HepG2 (cell line): ENCODE measurements around the gene CAVIN2. TPM values are rescaled to one million over a fixed set of nuclear protein-coding genes. Genes with fewer than 3 reads are reported as not detected.

Experiments
- ATAC-seq: fragments of 200-7000 bp; cut with Tn5 transposase; 3 replicates; pipeline ENCODE4 v1.9.1; 2020; ENCODE audit warnings: mild to moderate bottlenecking, moderate library complexity
- BruUV-seq: library from RNA; stranded (reverse); fragments of 400-500 nt; replicated peaks from 2 replicates; lab custom pipeline; 2021; lab: Mats Ljungman, UMichigan
- CTCF ChIA-PET: fragments of 300-600 bp; formaldehyde crosslinking; extraction: SDS; loops from one replicate; lab custom pipeline; 2021; ENCODE audit warnings: low total read pairs, inconsistent platforms, low intra/inter-chr PET ratio; lab: Yijun Ruan, JAX
- POLR2A ChIA-PET: fragments of 350-600 bp; sonication (Branson Sonifier 250); formaldehyde crosslinking; loops from one replicate; lab custom pipeline; 2020; ENCODE audit warnings: antibody characterized with exemption, inconsistent platforms; lab: Yijun Ruan, JAX
- DNase-seq: peaks from one replicate; pipeline ENCODE4 v3.0.0-alpha.2; 2015; ENCODE audit warnings: low spot score
- FAIRE-seq: peaks from 3 replicates; lab custom pipeline; 2011; peaks lifted over from hg19 to GRCh38; lab: Jason Lieb, UNC
- H2AFZ ChIP-seq: one replicate; pipeline ENCODE4 v1.6.1; 2011; ENCODE audit warnings: low read length, inconsistent platforms
- H3K27ac ChIP-seq: fragments of 300-600 bp; 3 replicates; pipeline ENCODE4 v1.8.0; 2011; ENCODE audit warnings: mixed run types, mild to moderate bottlenecking, mixed read lengths, low read length, inconsistent platforms; ENCODE audit not compliant: insufficient read depth; ENCODE audit errors: extremely low read length
- H3K27me3 ChIP-seq, 2 experiments: fragments of 200-600 bp in 1 of 2; 2 replicates in 1 of 2; 3 replicates in 1 of 2; pipeline versions ENCODE4 v1.6.0 to v1.8.0; 2011; ENCODE audit warnings: low read length in 2 of 2, mild to moderate bottlenecking in 2 of 2, moderate library complexity in 2 of 2, inconsistent platforms in 1 of 2; ENCODE audit not compliant: insufficient read depth in 2 of 2, control insufficient read depth in 1 of 2
- H3K36me3 ChIP-seq, 2 experiments: fragments of 200-600 bp in 1 of 2; replicated peaks in 1 of 2; 2 replicates in 1 of 2; 3 replicates in 1 of 2; pipeline versions ENCODE4 v1.5.1 to v1.8.0; 2011; ENCODE audit warnings: low read length in 2 of 2, inconsistent platforms in 1 of 2; ENCODE audit not compliant: insufficient read depth in 2 of 2, control insufficient read depth in 1 of 2
- H3K4me1 ChIP-seq: 2 replicates; pipeline ENCODE4 v1.5.1; 2012; ENCODE audit warnings: low read length, inconsistent platforms; ENCODE audit not compliant: insufficient read depth
- H3K4me2 ChIP-seq: 2 replicates; pipeline ENCODE4 v1.6.0; 2011; ENCODE audit warnings: low read depth, low read length, inconsistent platforms
- H3K4me3 ChIP-seq, 3 experiments: fragments of 200-600 bp in 1 of 3; sonication (generic), shearing (Covaris generic) in 1 of 3; replicated peaks in 1 of 3; 2 replicates each; pipeline ENCODE4 v1.5.1; 2011 to 2016; ENCODE audit warnings: low read length in 3 of 3, inconsistent platforms in 2 of 3, low read depth in 2 of 3, mild to moderate bottlenecking in 2 of 3, control low read depth in 1 of 3, mixed read lengths in 1 of 3; ENCODE audit not compliant: insufficient read depth in 1 of 3
- H3K79me2 ChIP-seq: one replicate; pipeline ENCODE4 v1.6.1; 2011; ENCODE audit warnings: low read length, inconsistent platforms; ENCODE audit not compliant: insufficient read depth
- H3K9ac ChIP-seq: 2 replicates; pipeline ENCODE4 v1.6.0; 2011; ENCODE audit warnings: mild to moderate bottlenecking, low read depth, low read length, inconsistent platforms; ENCODE audit not compliant: insufficient read depth
- H3K9me3 ChIP-seq: 2 replicates; pipeline ENCODE4 v1.5.1; 2012; ENCODE audit warnings: mild to moderate bottlenecking, low read length
- H4K20me1 ChIP-seq: 2 replicates; pipeline ENCODE4 v1.6.0; 2011; ENCODE audit warnings: inconsistent platforms, mild to moderate bottlenecking, low read length, moderate library complexity; ENCODE audit not compliant: insufficient read depth
- CEBPZ ChIP-seq: IDR thresholded peaks from 2 replicates; pipeline ENCODE4 v1.6.1; 2012; ENCODE audit warnings: low read length, improper control_type of control experiment
- FOSL1 ChIP-seq: sonication (generic); formaldehyde crosslinking; IDR thresholded peaks from 2 replicates; pipeline ENCODE4 v1.9.0; 2021; ENCODE audit warnings: missing genetic modification reagents, borderline replicate concordance
- GTF3A ChIP-seq: sonication (generic); formaldehyde crosslinking; conservative IDR thresholded peaks from 2 replicates; pipeline ENCODE4 v1.4.0; 2020; ENCODE audit warnings: mild to moderate bottlenecking, missing genetic modification reagents
- MLXIP ChIP-seq: sonication (generic); formaldehyde crosslinking; IDR thresholded peaks from 2 replicates; pipeline ENCODE4 v1.9.0; 2021; ENCODE audit warnings: missing genetic modification reagents, borderline replicate concordance
- MTF1 ChIP-seq: sonication (generic); formaldehyde crosslinking; IDR thresholded peaks from 2 replicates; pipeline ENCODE4 v1.5.0; 2020; ENCODE audit warnings: missing genetic modification reagents
- POLR2AphosphoS2 ChIP-seq: IDR thresholded peaks from 2 replicates; pipeline ENCODE4 v1.6.1; 2011; ENCODE audit warnings: low read depth, low read length, improper control_type of control experiment
- U2AF1 ChIP-seq: fragments of 200-400 bp; formaldehyde crosslinking; optimal IDR thresholded peaks from 2 replicates; pipeline ENCODE3; 2017; ENCODE audit warnings: mild to moderate bottlenecking, low read depth, low read length
- ZNF383 ChIP-seq: sonication (generic); formaldehyde crosslinking; IDR thresholded peaks from 2 replicates; pipeline ENCODE4 v1.4.0; 2020; ENCODE audit warnings: missing genetic modification reagents, mild to moderate bottlenecking, borderline replicate concordance
- ZNF746 ChIP-seq: sonication (generic); formaldehyde crosslinking; IDR thresholded peaks from 2 replicates; pipeline ENCODE4 v1.8.0; 2022; ENCODE audit warnings: mild to moderate bottlenecking, missing genetic modification reagents
- WGBS: methylation state at CpG from one replicate; pipeline ENCODE4 v1.1.6; 2017; ENCODE audit warnings: low lambda C conversion rate; 5-methylcytosine and 5-hydroxymethylcytosine counted together
- in situ Hi-C: cut with HindIII; loops from 2 replicates; pipeline ENCODE4 v1.10.0; 2017; ENCODE audit warnings: low pct_unique_long_range_greater_than_20kb; ENCODE audit not compliant: extremely low pct_ligation_motif_present
- intact Hi-C: fragments of 100-400 bp; cut with micrococcal nuclease; formaldehyde crosslinking; loops from one replicate; pipeline ENCODE4 v1.10.0; 2022; ENCODE audit not compliant: unreplicated experiment
- polyA plus RNA-seq, 8 experiments: library from polyadenylated mRNA; depleted of rRNA in 3 of 8; stranded (reverse) in 7 of 8; unstranded in 1 of 8; fragments of >200 nt; fragmentation: Illumina TruSeq in 4 of 8; extraction: Trizol in 4 of 8; gene quantifications; 2 replicates each; pipeline versions ENCODE4 v1.2.1 to v1.2.3, GENCODE V29; 2011 to 2016; ENCODE audit warnings: low read depth in 4 of 8, missing spikeins in 1 of 8, mixed read lengths in 1 of 8; ENCODE audit not compliant: insufficient read depth in 1 of 8
- total RNA-seq, 5 experiments: library from RNA; depleted of rRNA; stranded (reverse); fragments of >200 nt; fragmentation: Illumina TruSeq; extraction: Trizol; gene quantifications; 2 replicates each; pipeline ENCODE4 v1.2.3, GENCODE V29; 2016; ENCODE audit warnings: low read depth in 1 of 5
- TF ChIP-seq, protein P1 (sequence below): sonication (generic); formaldehyde crosslinking; conservative IDR thresholded peaks from 2 replicates; pipeline ENCODE4 v1.4.0; 2020; ENCODE audit warnings: missing genetic modification reagents
- TF ChIP-seq, protein P2 (sequence below): sonication (generic); formaldehyde crosslinking; IDR thresholded peaks from 2 replicates; pipeline ENCODE4 v1.4.0; 2020; ENCODE audit warnings: missing genetic modification reagents, borderline replicate concordance

The CAVIN2 gene
- total and polyA plus RNA-seq, 2 of the 13 experiments (the other 11 are each of a cell fraction or from before 2014, with no cell fraction given) = 7.6 to 38.8 TPM

GRCh38 chr2:191797500-191797899 lies 49.4 kb downstream of the CAVIN2 start (continued):
- TF ChIP-seq, protein P1, sequence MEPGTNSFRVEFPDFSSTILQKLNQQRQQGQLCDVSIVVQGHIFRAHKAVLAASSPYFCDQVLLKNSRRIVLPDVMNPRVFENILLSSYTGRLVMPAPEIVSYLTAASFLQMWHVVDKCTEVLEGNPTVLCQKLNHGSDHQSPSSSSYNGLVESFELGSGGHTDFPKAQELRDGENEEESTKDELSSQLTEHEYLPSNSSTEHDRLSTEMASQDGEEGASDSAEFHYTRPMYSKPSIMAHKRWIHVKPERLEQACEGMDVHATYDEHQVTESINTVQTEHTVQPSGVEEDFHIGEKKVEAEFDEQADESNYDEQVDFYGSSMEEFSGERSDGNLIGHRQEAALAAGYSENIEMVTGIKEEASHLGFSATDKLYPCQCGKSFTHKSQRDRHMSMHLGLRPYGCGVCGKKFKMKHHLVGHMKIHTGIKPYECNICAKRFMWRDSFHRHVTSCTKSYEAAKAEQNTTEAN (CRISPR knock-in tag) = no peak

DNA sequence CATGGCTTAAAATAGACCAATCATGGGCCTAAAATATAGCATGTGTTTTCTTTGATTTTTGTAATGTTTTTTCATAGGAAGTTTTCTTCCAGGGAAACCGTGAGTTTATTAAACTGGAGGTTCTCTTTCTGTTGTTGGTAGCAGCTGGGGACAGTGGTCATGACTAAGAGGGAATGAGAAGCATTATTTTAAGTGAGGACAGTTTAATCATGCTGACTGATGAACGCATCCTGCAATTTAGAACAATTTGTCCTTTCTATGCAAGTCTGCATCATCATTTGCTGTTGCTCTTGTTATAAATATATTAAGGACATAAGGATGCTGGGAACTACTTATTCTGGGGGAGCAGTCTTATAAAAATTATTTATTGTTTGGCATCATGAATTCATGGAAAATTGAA lies 51.2 kb downstream of the CAVIN2 start:
- CTCF ChIA-PET = no interaction called here
- Histone ChIP-seq H2AFZ (no peak overlapping the region), H3K9ac (no peak overlapping the region), H3K27me3 (no peaks in the 10 kb centered on the region; a peak in 2 of 5 replicates), H3K36me3 (no peaks in the 10 kb centered on the region), H3K4me2 (no peak overlapping the region), H3K27ac (no peak overlapping the region), H4K20me1 (no peaks in the 10 kb centered on the region), H3K4me3 (no peak overlapping the region), H3K4me1 (no peaks in the 10 kb centered on the region), H3K9me3 (no peaks in the 10 kb centered on the region), H3K79me2 (no peaks in the 10 kb centered on the region)
- DNase-seq = no peak
- intact Hi-C loops = no loop called here
- in situ Hi-C loops = no loop called here
- POLR2A ChIA-PET = no interaction called here
- FAIRE-seq = no peak
- BruUV-seq = no TSS peak
- 1% methylated on average over 2 of the region's 2 CpGs for WGBS
- no peak for ATAC-seq
- TF ChIP-seq FOSL1 (no peak), ZNF746 (CRISPR knock-in tag) (no peak), MLXIP (no peak), POLR2AphosphoS2 (no peak), U2AF1 (no peak), MTF1 (CRISPR knock-in tag) (no peak), ZNF383 (CRISPR knock-in tag) (no peak), GTF3A (no peak), CEBPZ (no peak)
- TF ChIP-seq, protein P2, sequence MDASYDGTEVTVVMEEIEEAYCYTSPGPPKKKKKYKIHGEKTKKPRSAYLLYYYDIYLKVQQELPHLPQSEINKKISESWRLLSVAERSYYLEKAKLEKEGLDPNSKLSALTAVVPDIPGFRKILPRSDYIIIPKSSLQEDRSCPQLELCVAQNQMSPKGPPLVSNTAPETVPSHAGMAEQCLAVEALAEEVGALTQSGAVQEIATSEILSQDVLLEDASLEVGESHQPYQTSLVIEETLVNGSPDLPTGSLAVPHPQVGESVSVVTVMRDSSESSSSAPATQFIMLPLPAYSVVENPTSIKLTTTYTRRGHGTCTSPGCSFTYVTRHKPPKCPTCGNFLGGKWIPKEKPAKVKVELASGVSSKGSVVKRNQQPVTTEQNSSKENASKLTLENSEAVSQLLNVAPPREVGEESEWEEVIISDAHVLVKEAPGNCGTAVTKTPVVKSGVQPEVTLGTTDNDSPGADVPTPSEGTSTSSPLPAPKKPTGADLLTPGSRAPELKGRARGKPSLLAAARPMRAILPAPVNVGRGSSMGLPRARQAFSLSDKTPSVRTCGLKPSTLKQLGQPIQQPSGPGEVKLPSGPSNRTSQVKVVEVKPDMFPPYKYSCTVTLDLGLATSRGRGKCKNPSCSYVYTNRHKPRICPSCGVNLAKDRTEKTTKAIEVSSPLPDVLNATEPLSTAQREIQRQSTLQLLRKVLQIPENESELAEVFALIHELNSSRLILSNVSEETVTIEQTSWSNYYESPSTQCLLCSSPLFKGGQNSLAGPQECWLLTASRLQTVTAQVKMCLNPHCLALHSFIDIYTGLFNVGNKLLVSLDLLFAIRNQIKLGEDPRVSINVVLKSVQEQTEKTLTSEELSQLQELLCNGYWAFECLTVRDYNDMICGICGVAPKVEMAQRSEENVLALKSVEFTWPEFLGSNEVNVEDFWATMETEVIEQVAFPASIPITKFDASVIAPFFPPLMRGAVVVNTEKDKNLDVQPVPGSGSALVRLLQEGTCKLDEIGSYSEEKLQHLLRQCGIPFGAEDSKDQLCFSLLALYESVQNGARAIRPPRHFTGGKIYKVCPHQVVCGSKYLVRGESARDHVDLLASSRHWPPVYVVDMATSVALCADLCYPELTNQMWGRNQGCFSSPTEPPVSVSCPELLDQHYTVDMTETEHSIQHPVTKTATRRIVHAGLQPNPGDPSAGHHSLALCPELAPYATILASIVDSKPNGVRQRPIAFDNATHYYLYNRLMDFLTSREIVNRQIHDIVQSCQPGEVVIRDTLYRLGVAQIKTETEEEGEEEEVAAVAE (CRISPR knock-in tag) = no peak
